HG02763 (cell line): ENCODE results near the gene PLXNA2.

Experiments
- ATAC-seq: cut with Tn5 transposase; IDR thresholded peaks from one replicate; pipeline ENCODE4 v1.9.1; 2021; ENCODE audit warnings: mild to moderate bottlenecking, moderate library complexity; ENCODE audit not compliant: unreplicated experiment

The PLXNA2 gene

GRCh38 chr1:208052926-208053407 lies 191.2 kb downstream of the PLXNA2 start:
- no peak for ATAC-seq

GRCh38 chr1:208052135-208052534 lies 192.0 kb downstream of the PLXNA2 start:
- no peak for ATAC-seq

GRCh38 chr1:208051651-208052050 lies 192.5 kb downstream of the PLXNA2 start:
- ATAC-seq: no peak

GRCh38 chr1:208048904-208049303 lies 195.3 kb downstream of the PLXNA2 start:
- ATAC-seq: no peak

GRCh38 chr1:208047975-208048374 lies 196.2 kb downstream of the PLXNA2 start:
- no peak for ATAC-seq

- no peak for ATAC-seq
Observed at GRCh38 chr1:208047476-208047934, 196.7 kb downstream of the PLXNA2 start.

- no peak for ATAC-seq
Observed at GRCh38 chr1:208045463-208046260, 198.5 kb downstream of the PLXNA2 start.

- no peak for ATAC-seq
Observed at GRCh38 chr1:208044589-208045462, 199.4 kb downstream of the PLXNA2 start.

GRCh38 chr1:208043691-208044181 lies 200.4 kb downstream of the PLXNA2 start:
- ATAC-seq: no peak

- no peak for ATAC-seq
Observed at GRCh38 chr1:208042868-208043267, 201.3 kb downstream of the PLXNA2 start.

GRCh38 chr1:208042041-208042615 lies 202.1 kb downstream of the PLXNA2 start:
- ATAC-seq: no peak

- ATAC-seq: no peak
Observed at GRCh38 chr1:208041505-208041904, 202.7 kb downstream of the PLXNA2 start.

- no peak for ATAC-seq
Observed at GRCh38 chr1:208040821-208041297, 203.3 kb downstream of the PLXNA2 start.

- ATAC-seq: no peak
Observed at GRCh38 chr1:208039536-208040332, 204.4 kb downstream of the PLXNA2 start.

GRCh38 chr1:208038303-208038702 lies 205.9 kb downstream of the PLXNA2 start:
- no peak for ATAC-seq

- no peak for ATAC-seq
Observed at GRCh38 chr1:208036918-208037766, 207.0 kb downstream of the PLXNA2 start.

- no peak for ATAC-seq
Observed at GRCh38 chr1:208036106-208036808, 207.9 kb downstream of the PLXNA2 start.

- ATAC-seq: no peak
Observed at GRCh38 chr1:208034135-208034534, 210.0 kb downstream of the PLXNA2 start.

- no peak for ATAC-seq
Observed at GRCh38 chr1:208033236-208033635, 210.9 kb downstream of the PLXNA2 start.
